NCI-H128 (cell line): ENCODE measurements around the gene PPP2R3A.

Source experiments
- DNase-seq: peaks from one replicate; lab custom pipeline; 2025; ENCODE audit not compliant: unreplicated experiment; lab: John Stamatoyannopoulos, UW

The PPP2R3A gene

GRCh38 chr3:136193278-136194054 lies 227.9 kb downstream of the PPP2R3A start:
- DNase-seq, result no peak

- DNase-seq, result no peak
These were observed 229.1 kb downstream of the PPP2R3A start for GRCh38 chr3:136194409-136195257.

- DNase-seq, result peak; percentile 56
These were observed 229.9 kb downstream of the PPP2R3A start for GRCh38 chr3:136195258-136196063.

- no peak for DNase-seq
These were observed 230.5 kb downstream of the PPP2R3A start, which contains the start of gene MSL2 for GRCh38 chr3:136196064-136196400. Gene MSL2 (minus strand): TSS chr3:136196335. CDS start chr3:136195113, 1,222 bp downstream.

GRCh38 chr3:136196401-136197158 lies 231.1 kb downstream of the PPP2R3A start:
- DNase-seq, result peak; percentile 100

GRCh38 chr3:136197159-136197793 lies 231.7 kb downstream of the PPP2R3A start:
- peak; percentile 42 for DNase-seq
